Endodermal cell (in vitro differentiated cells): ENCODE data around the gene MED8. TPM values are rescaled to one million over a fixed set of nuclear protein-coding genes. Genes with fewer than 3 reads are reported as not detected.
"Not testable (repeated sequence)": the region's sequence is repeated elsewhere in the genome, so short reads cannot be mapped to it uniquely, and the experiment has no call there.

Experiments used
- DNase-seq: peaks from one replicate; pipeline ENCODE4 v3.0.0-alpha.2; 2017
- H3K27ac ChIP-seq: 2 replicates; pipeline ENCODE4 v1.5.1; 2013; ENCODE audit warnings: mild to moderate bottlenecking, low read depth, low read length, moderate library complexity
- H3K27me3 ChIP-seq: 2 replicates; pipeline ENCODE4 v1.6.1; 2013; ENCODE audit warnings: mild to moderate bottlenecking, low read length, moderate library complexity; ENCODE audit not compliant: insufficient read depth, control insufficient read depth, poor library complexity, severe bottlenecking
- H3K36me3 ChIP-seq: 2 replicates; pipeline ENCODE4 v1.7.0; 2013; ENCODE audit warnings: mild to moderate bottlenecking, low read length, moderate library complexity; ENCODE audit not compliant: control insufficient read depth, insufficient read depth
- H3K4me1 ChIP-seq: one replicate; pipeline ENCODE4 v1.7.0; 2013; ENCODE audit warnings: low read length; ENCODE audit not compliant: control insufficient read depth, insufficient read depth
- H3K4me3 ChIP-seq: 2 replicates; pipeline ENCODE4 v1.5.1; 2013; ENCODE audit warnings: mild to moderate bottlenecking, low read length, moderate library complexity
- H3K9ac ChIP-seq: 2 replicates; pipeline ENCODE4 v1.6.1; 2013; ENCODE audit warnings: mild to moderate bottlenecking, low read length, moderate library complexity; ENCODE audit not compliant: poor library complexity, severe bottlenecking; ENCODE audit errors: extremely low read depth
- H3K9me3 ChIP-seq: 2 replicates; pipeline ENCODE4 v1.6.1; 2013; ENCODE audit warnings: mild to moderate bottlenecking, low read length, moderate library complexity; ENCODE audit not compliant: control insufficient read depth
- H3K27ac Mint-ChIP-seq: 2 replicates; pipeline ENCODE4 v1.8.0; 2020; ENCODE audit warnings: mixed read lengths
- H3K27me3 Mint-ChIP-seq: 2 replicates; pipeline ENCODE4 v1.8.0; 2021; ENCODE audit warnings: mild to moderate bottlenecking, mixed read lengths; ENCODE audit not compliant: insufficient read depth
- H3K36me3 Mint-ChIP-seq: 2 replicates; pipeline ENCODE4 v1.8.0; 2020; ENCODE audit warnings: low read depth, mixed read lengths
- H3K4me1 Mint-ChIP-seq: 2 replicates; pipeline ENCODE4 v1.8.0; 2020; ENCODE audit warnings: mixed read lengths
- H3K4me3 Mint-ChIP-seq: 2 replicates; pipeline ENCODE4 v1.8.0; 2020; ENCODE audit warnings: mild to moderate bottlenecking, moderate library complexity, mixed read lengths
- H3K9me3 Mint-ChIP-seq: 2 replicates; pipeline ENCODE4 v1.8.0; 2020; ENCODE audit warnings: mild to moderate bottlenecking, mixed read lengths
- WGBS, 2 experiments: methylation state at CpG; one replicate each; pipeline versions ENCODE4 v1.1.5 to v1.1.7; 2013; ENCODE audit warnings: missing lambda C conversion rate in 2 of 2, mixed read lengths in 1 of 2; ENCODE audit not compliant: insufficient coverage in 1 of 2, insufficient read length in 1 of 2; 5-methylcytosine and 5-hydroxymethylcytosine counted together
- total RNA-seq, 2 donors: library from RNA; stranded (reverse); fragmentation: NEBNext Ultra II Directional in 1 of 2; extraction: Animal tissue kit (Norgen Biotek cat#: 25700) in 1 of 2; gene quantifications; 2 replicates in 1 of 2; 3 replicates in 1 of 2; pipeline ENCODE4 v1.2.1, GENCODE V29; 2021
- TF ChIP-seq, protein P1 (sequence below): fragments of 200-600 bp; sonication (generic); conservative IDR thresholded peaks from 2 replicates; pipeline ENCODE4 v1.5.0; 2021; ENCODE audit warnings: antibody characterized with exemption, mild to moderate bottlenecking

The MED8 gene
- total RNA-seq, 2 donors from 2014 or later, result 16.1 to 18.8 TPM

- TF ChIP-seq, protein P1, sequence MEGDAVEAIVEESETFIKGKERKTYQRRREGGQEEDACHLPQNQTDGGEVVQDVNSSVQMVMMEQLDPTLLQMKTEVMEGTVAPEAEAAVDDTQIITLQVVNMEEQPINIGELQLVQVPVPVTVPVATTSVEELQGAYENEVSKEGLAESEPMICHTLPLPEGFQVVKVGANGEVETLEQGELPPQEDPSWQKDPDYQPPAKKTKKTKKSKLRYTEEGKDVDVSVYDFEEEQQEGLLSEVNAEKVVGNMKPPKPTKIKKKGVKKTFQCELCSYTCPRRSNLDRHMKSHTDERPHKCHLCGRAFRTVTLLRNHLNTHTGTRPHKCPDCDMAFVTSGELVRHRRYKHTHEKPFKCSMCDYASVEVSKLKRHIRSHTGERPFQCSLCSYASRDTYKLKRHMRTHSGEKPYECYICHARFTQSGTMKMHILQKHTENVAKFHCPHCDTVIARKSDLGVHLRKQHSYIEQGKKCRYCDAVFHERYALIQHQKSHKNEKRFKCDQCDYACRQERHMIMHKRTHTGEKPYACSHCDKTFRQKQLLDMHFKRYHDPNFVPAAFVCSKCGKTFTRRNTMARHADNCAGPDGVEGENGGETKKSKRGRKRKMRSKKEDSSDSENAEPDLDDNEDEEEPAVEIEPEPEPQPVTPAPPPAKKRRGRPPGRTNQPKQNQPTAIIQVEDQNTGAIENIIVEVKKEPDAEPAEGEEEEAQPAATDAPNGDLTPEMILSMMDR, result peak; percentile 91
- H3K27ac Mint-ChIP-seq, result no peak overlapping the region
- no peaks in the 10 kb centered on the region for H3K27me3 Mint-ChIP-seq
- no peak overlapping the region for H3K4me3 Mint-ChIP-seq
- no peak overlapping the region for H3K9ac ChIP-seq
- WGBS, 2 experiments, result 83 to 88% methylated on average over 3 to 5 of the region's 5 CpGs
- no peaks in the 10 kb centered on the region for H3K27me3 ChIP-seq
- no peaks in the 10 kb centered on the region for H3K4me1 ChIP-seq
- H3K36me3 Mint-ChIP-seq, result peaks cover 33% of the 10 kb centered on the region
- no peaks in the 10 kb centered on the region for H3K9me3 ChIP-seq
- H3K27ac ChIP-seq, result no peak overlapping the region
- peak; percentile 92 for DNase-seq
- no peaks in the 10 kb centered on the region for H3K4me1 Mint-ChIP-seq
- H3K36me3 ChIP-seq, result peaks cover 46% of the 10 kb centered on the region
- H3K4me3 ChIP-seq, result no peak overlapping the region
- H3K9me3 Mint-ChIP-seq, result no peaks in the 10 kb centered on the region
These were observed 25.1 kb upstream of the MED8 start for GRCh38 chr1:43414634-43415223.

DNA sequence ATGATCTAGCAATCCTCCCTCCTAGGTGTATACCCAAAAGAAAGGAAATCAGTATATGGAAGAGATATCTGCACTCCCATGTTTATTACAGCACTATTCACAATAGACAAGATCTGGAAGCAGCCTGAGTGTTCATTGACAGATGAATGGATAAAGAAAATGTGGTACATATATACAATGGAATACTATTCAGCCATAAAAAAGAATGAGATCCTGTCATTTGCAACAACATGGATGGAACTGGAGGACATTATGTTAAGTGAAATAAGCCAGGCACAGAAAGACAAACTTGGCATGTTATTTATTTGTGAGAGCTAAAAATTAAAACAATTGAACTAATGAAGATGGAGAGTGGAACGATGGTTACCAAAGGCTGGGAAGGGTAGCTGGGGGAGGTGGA, 23.8 kb upstream of the MED8 start:
- WGBS, 2 experiments, result 86 to 100% methylated on average over 1 of the region's 1 CpG
- H3K9ac ChIP-seq, H3K4me3 ChIP-seq, H3K27ac Mint-ChIP-seq, H3K27me3 ChIP-seq, H3K27ac ChIP-seq, H3K9me3 ChIP-seq, H3K9me3 Mint-ChIP-seq, H3K4me3 Mint-ChIP-seq, H3K27me3 Mint-ChIP-seq, DNase-seq, H3K4me1 ChIP-seq, H3K4me1 Mint-ChIP-seq: not testable (repeated sequence)
- H3K36me3 Mint-ChIP-seq, result peaks cover 34% of the 10 kb centered on the region
- peaks cover 37% of the 10 kb centered on the region for H3K36me3 ChIP-seq

DNA sequence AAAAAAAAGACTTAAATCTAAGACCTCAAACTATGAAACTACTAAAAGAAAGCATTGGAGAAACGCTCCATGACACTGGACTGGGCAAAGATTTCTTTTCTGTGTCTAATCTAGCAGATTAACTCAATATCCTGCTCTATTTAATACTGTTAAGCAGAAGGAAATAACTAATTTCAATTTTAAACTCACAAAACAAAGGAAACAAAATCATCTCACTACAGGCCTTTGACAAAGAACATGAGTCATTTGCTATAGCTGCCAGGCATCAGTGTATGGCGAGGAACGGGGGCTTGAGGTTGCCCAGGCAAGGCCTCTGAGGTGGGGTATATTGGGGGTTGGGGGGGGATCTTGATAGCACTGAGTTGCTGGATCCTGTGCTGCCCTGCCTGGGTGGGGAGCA, 21.0 kb upstream of the MED8 start:
- Histone ChIP-seq H3K4me1 (no peaks in the 10 kb centered on the region), H3K9me3 (no peaks in the 10 kb centered on the region), H3K27me3 (no peaks in the 10 kb centered on the region), H3K4me3 (no peak overlapping the region), H3K36me3 (peaks cover 36% of the 10 kb centered on the region), H3K27ac (no peak overlapping the region), H3K9ac (no peak overlapping the region)
- WGBS, 2 experiments, result 96 to 100% methylated on average over 1 to 3 of the region's 3 CpGs
- DNase-seq, result no peak
- TF ChIP-seq, protein P1, result no peak
- no peak overlapping the region for H3K4me3 Mint-ChIP-seq
- no peaks in the 10 kb centered on the region for H3K27me3 Mint-ChIP-seq
- no peak overlapping the region for H3K27ac Mint-ChIP-seq
- H3K36me3 Mint-ChIP-seq, result peaks cover 56% of the 10 kb centered on the region
- no peaks in the 10 kb centered on the region for H3K4me1 Mint-ChIP-seq
- no peaks in the 10 kb centered on the region for H3K9me3 Mint-ChIP-seq

DNA sequence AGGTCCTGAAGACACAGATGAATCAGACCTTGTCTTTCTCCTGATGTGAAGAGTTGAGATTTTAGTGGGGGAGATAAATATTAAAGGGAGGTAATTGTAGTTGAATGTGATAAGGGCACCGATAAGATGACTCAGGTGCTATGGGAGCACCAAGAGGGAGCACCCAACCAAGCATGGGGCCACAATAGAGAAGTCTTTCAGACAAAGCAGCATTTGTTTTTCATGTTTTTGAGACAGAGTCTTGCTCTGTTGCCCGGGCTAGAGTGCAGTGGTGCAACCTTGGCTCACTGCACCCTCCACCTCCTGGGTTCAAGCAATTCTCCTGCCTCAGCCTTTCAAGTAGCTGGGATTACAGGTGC, 16.3 kb upstream of the MED8 start:
- Mint-ChIP-seq H3K4me1 (peaks cover 8% of the 10 kb centered on the region), H3K36me3 (peaks cover 53% of the 10 kb centered on the region), H3K27ac (no peak overlapping the region), H3K4me3 (no peak overlapping the region), H3K27me3 (no peaks in the 10 kb centered on the region), H3K9me3 (no peaks in the 10 kb centered on the region)
- Histone ChIP-seq H3K9me3 (no peaks in the 10 kb centered on the region), H3K4me1 (peaks cover 5% of the 10 kb centered on the region), H3K27me3 (no peaks in the 10 kb centered on the region), H3K36me3 (peaks cover 44% of the 10 kb centered on the region), H3K27ac (no peak overlapping the region), H3K9ac (no peak overlapping the region), H3K4me3 (no peak overlapping the region)
- TF ChIP-seq, protein P1, result no peak
- 94 to 100% methylated on average over 2 of the region's 2 CpGs for WGBS, 2 experiments
- no peak for DNase-seq
